ENCODE data around the gene SIRT4.
"Not testable (repeated sequence)": the region's sequence is repeated elsewhere in the genome, so short reads cannot be mapped to it uniquely, and the experiment has no call there.

The SIRT4 gene

DNA sequence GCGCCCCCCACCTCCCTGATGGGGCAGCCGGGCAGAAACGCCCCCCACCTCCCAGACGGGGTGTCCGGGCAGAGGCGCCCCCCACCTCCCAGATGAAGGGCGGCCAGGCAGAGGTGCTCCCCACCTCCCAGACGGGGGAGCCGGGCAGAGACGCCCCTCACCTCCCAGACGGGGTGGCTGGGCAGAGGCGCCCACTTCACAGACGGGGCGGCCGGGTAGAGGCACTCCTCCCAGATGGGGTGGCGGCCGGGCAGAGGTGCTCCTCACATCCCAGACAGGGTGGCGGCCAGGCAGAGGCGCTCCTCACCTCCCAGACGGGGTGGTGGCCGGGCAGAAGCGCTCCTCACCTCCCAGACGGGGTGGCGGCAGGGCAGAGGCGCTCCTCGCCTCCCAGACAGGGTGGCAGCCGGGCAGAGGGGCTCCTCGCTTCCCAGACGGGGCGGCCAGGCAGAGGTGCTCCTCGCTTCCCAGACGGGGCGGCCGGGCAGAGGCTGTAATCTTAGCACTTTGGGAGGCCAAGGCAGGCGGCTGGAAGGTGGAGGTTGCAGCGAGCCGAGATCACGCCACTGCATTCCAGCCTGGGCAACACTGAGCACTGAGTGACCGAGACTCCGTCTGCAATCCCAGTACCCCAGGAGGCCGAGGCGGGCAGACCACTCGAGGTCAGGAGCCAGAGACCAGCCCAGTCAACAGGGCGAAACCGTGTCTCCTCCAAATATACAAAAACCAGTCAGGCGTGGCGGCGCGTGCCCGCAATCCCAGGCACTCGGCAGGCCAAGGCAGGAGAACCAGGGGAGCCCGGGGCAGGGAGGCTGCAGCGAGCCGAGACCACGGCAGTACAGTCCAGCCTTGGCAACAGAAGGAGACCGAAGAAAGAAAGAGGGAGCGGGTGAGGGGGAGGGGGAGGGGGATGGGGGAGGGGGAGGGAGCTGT is 23.7 kb upstream of the SIRT4 start:
- DNase-seq (ENCODE audit: low spot score) = no peak

DNA sequence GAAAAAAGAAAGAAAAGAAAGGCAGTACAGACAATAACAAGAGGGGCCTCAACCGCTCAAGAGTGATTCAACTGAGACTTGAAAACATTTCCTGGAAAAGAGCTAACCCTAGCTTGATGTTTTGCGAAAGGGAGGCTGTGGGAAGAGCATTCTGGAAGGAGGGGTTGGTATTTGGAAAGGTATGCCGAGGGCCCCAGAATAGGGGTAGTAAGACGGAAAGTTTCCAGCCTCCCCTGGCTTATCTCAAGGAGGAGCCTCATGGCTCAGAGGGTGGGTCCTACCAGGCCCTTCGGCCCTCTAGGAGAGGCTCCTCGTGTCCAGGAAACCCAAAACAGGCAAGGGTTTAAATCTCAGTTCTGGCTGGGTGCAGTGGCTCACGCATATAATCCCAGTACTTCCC is 18.8 kb upstream of the SIRT4 start:
- no peak for DNase-seq (ENCODE audit: low spot score)

DNA sequence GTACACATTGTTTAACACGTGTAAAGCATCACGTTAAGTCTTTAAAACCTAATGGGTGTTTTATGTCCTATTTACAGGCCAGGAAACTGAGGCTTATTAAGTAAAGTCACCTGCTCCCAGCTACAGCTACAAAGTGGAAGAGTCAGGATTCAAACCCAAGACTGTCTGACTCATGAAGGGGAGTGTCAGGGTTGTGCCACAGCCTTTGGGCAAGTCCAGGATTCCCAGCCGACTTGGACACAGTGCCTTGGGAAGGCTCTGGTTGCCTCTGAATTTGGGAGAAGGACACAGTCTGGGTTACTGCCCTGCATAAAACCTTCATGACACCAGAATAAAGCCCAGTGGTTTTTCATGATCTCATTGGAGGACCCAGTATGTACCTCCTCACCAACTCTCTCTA is 17.7 kb upstream of the SIRT4 start:
- no peak for DNase-seq (ENCODE audit: low spot score)

DNA sequence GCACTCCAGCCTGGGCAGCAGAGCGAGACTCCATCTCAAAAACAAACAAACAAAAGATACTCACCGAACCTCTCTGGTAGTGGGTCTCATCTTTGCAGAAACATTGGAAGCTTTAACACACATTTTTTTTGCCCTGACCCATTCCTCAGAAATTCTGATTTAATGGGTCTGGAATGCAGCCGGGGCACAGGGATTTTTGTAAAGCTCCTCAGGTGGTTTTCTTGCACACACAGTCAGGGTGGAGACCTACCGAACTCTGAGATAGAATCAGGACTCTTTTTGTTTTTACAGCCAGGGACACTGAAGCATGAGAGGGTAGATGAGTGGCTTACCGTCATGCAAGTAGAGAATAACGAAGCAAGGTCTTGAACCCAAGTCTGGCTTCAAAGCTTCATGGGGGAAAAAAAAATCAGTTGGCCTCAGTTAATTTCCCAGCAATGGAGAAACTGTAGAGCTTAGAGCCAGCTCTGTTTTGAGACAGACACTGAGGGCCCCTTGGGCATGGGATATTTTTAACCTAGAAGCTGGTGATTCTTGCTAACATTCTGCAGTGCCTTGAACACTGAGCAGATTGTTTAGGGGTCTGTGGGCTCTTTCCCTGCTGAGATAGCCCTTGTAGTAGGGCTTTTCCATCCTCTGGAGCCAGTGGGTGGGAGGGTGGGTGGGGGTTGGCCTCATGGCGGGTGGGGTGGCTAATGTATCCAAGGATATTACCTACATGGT is 15.2 kb upstream of the SIRT4 start:
- no peak for DNase-seq (ENCODE audit: low spot score)

DNA sequence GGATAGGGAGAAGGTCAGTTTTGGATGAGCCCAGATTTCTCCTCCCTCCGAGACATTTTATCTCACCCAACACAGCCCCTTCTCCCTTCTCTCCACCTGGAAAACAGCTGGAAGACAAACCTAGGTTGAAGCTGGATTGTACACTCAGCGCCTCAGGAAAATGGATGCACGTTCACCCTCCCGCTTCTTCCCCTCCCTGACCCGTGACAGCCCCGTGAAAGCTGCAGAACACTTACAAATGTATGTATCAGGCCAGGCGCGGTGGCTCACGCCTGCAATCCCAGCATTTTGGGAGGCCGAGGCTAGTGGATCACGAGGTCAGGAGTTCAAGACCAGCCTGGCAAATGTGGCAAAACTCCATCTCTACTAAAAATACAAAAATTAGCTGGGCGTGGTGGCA is 14.6 kb upstream of the SIRT4 start:
- no peak for DNase-seq (ENCODE audit: low spot score)

DNA sequence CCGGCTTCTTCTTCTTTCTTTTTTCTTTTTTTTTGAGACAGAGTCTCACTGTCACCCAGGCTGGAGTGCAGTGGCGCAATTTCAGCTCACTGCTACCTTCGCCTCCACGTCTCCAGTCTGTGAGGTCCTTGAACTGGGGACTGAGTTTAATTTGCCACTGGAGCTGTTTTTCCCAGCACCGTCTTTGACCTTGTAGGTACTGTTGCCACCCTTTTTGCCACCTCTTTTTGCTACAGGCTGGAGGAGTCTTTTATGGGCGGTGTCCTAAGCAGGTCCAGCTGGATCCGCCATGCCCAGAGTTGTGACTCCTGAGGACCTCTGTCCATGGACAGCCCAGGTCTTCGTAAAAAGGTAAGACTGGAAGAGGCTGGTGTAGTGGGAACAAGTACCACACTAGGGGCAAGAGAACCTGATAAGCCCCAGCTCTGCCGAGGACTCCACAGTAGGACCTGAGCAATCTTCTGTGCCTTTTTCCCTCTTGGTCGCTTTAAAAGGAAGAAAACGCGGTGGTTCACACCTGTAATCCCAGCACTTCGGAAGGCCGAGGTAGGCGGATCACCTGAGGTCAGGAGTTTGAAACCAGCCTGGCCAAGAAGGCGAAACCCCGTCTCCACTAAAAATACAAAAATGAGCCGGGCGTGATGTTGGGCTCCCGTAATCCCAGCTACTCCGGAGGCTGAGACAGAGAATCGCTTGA is 11.4 kb upstream of the SIRT4 start:
- DNase-seq (ENCODE audit: low spot score) = no peak

DNA sequence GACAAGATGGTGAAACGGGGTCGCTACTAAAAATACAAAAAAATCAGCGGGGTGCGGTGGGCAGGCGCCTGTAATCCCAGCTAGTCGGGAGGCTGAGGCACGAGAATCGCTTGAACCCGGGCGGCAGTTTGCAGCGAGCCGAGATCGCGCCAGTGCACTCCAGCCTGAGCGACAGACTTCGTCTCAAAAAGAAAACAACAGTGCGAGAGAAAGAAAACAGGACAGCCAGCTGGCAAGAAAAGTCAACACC is 9.8 kb upstream of the SIRT4 start:
- no peak for DNase-seq (ENCODE audit: low spot score)

DNA sequence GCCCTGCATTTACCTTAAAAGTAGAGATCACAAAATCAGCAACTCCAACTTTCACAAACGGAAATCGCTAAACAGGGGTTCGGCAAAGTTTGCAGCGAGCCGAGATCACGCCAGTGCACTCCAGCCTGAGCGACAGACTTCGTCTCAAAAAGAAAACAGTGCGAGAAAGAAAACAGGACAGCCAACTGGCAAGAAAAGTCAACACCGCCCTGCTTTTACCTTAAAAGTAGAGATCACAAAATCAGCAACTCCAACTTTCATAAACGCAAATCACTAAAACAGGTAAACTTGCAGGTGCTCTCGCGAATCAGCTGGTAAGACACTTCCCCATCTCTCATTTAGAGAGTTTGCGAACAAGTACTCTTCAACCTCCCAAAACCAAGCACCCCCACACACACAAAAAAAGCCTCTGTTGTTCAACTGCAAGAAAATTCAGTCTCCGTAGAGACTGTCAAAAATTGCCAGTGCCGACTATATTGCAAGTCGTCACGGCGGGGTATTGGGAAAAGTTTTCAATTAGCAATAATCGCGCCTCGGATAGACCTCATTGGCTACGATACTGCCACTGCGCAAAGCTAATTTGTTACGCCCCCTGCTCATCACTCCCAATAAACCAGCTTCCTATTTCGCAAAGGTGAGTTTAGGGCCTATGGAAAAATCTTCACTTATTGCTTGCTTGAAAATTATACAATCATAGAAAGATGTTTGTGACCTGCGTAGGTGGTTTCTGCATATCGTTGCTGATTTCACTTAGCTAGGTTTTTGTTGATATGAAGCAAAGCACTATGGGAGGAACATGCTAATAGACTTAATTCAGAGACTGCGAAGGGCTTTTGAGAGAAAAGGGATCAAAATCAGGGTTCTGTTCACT is 9.2 kb upstream of the SIRT4 start, which contains the start of gene RNU4-1:
Gene RNU4-1 (minus strand): TSS at position 577 of the 871 bp plus-strand sequence.
- DNase-seq (ENCODE audit: low spot score) = peak; percentile 87

DNA sequence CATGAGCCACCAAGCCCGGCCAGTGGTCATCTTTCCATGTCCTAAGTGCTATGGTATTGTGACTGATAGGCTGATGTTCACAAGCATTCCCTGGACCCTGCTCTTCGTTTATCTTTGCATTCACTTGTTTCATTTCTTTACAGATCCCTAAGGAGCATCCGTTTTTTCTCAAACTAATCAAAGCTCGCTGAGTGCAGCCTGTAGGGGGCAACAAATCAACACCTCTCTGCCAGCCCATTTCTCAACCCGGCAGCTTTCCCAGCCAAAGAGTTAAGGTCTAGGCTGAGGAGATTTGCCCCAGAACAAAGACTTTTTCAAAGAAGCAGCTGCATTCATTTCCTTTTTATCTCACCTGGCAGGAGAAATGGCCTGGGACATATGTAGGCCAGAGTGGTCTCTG is 12.1 kb downstream of the SIRT4 start:
- DNase-seq (ENCODE audit: low spot score) = no peak

DNA sequence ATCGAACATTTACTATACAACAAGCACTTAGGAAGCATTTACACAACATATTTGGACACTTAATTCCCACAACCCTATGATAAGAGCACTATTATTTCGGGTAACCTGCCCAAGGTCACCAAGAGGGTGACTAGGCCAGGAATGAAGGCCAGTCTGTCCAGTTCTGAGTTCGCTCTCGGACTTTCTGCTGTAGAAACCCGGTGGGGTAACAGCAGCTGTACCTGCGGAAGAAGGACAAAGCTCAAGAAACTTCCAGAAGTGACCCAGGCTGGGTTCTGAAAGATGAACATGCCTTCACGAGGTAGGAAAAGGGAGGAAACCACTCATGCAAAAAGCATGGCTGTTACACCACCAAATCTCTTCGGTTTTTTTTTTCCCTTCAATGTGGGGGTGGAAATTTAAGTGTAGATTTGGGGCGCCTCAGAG is 14.7 kb downstream of the SIRT4 start:
- no peak for DNase-seq (ENCODE audit: low spot score)

DNA sequence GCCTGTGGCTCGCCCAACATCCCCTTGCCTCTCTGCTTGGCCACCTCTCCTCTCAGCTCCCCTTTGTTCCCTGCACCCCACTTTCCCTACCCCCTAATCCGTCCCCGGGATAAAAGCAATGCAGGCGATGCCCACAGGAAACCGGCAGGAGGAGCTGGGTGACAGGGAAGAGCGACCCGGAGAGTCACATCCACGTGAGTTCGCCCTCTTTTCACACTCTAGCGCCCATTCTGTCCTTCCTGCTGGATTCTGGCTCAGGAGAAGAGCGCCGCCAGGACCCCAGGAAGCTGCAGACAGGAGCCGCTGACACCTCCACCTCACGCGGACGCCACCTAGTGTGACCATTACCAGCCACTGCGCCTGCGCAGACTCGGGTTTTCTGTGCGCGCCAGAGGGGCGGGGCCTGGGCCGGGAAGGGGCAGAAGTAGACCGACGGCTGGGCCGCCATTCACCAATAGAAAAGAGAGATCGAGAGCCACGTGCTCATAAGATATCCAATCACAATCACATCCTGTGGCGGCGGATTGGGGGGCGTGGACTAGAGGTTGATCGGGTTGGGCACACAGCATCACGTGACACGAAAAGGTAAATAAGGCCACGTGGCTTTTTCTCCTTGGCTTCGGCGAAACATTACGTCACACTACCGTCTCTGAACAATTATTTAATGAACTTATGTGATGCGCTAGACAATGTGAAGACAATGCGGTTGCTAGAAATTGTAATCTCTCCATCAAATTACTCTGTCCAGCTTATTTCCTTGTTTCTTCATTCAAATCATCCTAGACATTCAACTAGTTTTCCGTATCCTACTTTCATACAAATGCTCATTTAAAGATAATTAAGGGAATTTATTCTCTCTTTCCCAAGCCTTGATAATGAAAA is 15.3 kb downstream of the SIRT4 start:
- DNase-seq (ENCODE audit: low spot score) = peak; percentile 99

DNA sequence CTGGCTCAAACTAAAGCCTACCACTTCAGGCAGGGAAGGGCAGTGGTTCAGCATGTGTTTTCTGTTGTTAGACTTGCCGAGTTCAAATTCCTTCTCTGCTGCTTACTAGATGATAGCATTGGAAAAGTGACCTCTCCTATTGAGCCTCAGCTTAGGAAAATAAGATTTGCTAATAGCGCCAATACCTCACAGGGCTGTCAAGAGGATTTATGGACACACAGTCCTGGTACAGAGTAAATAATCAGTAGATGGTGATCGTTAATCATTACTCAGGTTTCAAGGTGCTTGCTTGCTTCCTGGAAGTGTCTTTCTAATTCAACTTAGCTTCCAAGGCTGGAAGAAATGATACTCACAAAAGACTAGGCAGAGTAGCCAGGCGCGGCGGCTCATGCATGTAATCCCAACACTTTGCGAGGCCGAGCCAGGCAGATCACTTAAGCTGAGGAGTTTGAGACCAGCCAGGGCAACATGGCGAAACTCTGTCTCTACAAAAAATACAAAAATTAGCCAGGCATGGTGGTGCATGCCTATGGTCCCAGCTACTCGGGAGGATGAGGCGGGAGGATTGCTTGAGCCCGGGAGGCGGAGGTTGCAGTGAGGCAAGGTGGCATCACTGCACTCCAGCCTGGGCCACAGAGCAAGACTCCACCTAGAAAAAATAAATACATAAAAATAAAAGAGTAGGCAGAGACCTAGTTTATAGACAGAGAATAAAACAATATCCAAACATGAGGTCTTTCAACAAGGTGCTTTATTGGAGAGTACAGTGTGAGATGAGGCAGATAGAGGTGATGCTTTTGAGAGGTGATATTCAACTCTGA is 19.5 kb downstream of the SIRT4 start:
- DNase-seq (ENCODE audit: low spot score) = no peak

DNA sequence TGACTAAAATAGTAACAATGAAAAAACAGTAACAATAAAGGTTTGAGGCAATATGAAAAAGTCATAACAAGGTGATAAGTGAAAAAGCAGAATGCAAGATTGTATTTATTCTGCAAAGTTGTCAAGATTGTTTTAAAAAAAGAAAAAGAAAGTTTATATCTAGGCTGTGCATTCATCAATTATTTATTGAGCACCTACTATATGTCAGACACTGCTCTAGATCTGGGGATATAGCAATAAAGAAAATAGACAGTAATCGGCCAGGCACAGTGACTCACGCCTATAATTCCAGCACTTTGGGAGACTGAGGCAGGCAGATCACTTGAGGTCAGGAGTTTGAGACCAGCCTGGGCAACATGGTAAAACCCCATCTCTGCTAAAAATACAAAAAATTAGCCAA is 21.7 kb downstream of the SIRT4 start:
- no peak for DNase-seq (ENCODE audit: low spot score)

DNA sequence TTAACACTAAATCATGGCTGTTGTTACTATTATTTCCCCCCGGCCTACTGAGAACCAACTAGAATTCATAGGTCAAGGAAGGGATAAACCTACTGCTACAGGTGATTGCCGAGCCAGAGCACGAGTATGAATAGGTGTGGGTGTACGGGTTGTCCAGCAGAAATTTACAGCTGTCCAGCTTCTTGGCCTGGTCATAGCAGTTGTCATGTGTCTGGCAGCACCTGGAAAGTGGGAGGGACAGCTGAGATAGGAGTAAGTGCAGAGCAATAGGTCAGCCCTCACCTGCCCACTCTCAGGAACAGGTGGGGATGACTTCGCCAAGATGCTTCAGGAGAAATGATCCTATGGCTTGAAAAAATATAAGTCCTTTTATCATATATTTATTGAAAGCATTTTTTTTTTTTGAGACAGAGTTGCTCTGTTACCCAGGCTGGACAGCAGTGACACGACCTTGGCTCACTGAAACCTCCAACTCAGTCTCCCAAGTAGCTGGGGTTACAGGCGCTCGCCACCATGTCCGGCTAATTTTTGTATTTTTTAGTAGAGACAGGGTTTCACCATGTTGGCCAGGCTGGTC is 22.8 kb downstream of the SIRT4 start:
- no peak for DNase-seq (ENCODE audit: low spot score)

DNA sequence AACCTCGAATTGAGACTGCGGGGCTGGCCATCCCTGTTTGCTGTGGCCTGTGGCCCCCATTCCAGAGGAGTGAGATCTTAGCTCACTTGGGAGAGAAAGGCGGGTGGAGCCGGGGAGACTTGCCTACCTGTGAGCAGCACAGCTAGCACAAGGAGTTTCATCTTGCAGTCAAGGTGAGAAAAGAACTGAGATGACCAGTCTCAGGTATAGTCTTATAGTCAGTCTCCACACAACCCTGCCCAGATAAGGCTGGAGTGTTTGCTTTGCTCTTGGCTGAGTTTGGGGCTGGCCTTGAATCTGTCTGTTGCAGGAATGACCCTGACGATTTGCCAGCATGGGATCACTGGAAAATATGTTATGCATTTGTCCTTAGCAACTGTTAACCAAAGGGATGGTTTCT is 25.5 kb downstream of the SIRT4 start, which contains the start of gene PLA2G1B:
Gene PLA2G1B (minus strand): TSS at position 187 of the 400 bp plus-strand sequence. CDS start 26 bp downstream, at position 161.
- no peak for DNase-seq (ENCODE audit: low spot score)

DNA sequence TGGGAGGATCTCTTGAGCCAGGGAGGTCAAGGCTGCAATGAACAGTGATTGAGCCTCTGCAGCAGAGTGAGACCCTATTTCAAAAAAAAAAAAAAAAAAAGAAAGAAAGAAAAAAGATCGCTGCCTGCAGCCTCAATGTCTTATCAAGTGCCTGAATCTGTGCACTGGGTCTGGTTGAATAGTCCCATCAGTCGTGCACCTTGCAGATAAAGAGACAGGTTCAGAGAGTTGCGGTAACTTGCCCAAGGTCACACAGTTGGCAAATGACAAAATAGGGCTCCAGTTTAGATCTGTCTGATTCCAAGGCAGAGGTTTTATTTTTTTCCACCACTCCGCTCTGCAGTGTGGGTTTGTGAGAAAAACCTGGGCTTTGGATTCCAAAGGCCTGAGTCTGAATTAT is 26.1 kb downstream of the SIRT4 start:
- no peak for DNase-seq (ENCODE audit: low spot score)

DNA sequence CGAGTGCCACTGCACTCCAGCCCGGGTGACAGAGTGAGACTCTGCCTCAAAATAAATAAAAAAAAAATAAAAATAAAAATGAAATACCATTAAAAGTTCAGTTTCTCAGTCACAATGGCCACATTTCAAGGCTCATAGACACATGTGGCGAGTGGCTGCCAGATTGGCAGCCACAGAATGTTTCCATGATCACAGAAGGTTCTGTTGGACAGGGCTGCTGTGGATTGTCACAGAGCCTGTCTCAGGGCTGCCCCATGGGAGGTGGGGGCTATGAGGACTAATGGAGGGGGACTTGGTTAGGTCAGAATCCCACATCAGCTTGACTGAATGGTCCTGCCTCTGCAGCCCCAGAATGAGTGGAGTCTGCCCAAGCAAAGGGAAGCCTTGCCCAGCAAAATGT is 29.3 kb downstream of the SIRT4 start:
- no peak for DNase-seq (ENCODE audit: low spot score)

DNA sequence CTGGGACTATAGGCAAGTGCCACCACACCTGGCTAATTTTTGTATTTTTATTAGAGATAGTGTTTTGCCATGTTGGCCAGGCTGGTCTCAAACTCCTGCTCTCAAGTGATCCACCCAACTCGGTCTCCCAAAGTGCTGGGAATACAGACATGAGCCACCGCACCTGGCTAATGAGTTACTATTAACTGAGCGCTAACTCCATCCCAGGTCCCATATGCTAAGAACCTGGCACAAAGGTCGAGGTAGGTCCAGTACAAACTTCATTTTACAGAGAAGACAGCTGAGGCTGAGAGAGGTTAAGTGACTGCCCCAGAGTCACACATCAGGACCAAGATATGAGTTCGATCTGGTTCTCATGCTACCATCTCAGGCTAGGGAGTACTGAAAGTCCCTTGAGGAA is 29.9 kb downstream of the SIRT4 start:
- DNase-seq (ENCODE audit: low spot score) = no peak

DNA sequence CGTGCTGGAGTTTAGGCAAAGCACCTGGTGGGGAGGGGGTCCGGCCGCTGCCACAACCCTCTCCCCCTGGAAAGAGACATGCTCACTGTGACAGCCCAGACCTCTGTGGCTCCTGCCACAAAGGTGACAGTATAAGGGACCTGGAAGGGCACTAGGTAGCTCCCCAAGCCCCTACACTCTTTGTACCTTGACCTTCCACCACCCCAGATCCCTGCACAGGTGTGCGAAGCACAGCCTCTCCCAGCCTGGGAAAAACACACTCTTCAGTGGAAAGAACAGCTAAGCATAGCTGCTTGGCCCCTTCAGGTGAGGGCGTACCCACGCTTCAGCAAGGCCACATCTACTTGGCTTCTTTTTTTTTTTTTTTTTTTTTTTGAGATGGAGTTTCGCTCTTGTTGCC is 30.4 kb downstream of the SIRT4 start:
- no peak for DNase-seq (ENCODE audit: low spot score)

DNA sequence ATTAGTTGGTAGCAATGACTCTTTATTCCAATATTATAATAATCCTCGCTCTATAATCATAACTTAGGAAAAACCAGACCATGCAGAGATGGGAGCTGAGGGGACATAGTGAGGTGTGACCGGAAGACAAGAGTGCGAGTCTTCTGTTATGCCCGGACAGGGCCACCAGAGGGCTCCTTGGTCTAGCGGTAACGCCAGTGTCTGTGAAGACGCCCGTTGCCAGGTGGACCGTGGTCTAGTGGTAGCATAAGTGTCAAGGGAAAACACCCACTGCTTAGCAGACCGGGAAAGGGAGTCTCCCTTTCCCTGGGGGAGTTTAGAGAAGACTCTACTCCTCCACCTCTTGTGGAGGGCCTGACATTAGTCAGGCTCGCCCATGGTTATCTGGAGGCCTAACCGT is 33.3 kb downstream of the SIRT4 start:
- not testable (repeated sequence) for DNase-seq (ENCODE audit: low spot score)
